ENCODE results near the gene ADGRF3.

DNA sequence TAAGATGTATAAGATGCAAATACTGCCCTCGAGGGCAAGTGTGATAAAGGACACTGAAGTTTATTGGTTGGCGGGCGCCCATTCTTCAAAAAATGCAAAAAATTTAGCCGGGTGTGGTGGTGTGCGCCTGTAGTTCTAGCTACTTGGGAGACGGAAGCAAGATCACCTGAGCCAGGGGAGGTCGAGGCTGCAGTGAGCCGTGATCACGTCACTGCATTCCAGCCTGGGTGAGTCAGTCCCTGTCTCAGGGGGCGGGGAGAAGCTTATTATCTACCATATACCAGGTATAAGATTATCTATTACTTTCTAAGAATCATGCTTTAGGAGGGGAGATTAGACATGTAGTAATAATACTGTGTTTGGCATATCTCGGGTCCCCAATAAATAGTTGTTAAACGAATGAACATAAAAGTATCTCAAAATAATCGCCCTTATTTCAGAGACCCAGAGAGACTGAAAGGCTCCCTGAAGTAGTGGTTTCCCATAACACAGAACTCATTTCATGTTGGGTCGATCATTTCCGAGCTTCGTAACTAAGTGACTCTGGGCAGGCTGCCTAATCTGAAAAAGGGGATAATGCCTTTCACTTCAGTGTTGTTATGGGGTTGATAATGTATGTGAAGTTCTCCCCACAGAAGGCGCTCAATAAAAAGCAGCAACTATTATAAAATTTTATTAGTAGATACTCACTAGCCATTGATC, 1.9 kb downstream of the ADGRF3 start:
- TF ChIP-seq, protein P1, sequence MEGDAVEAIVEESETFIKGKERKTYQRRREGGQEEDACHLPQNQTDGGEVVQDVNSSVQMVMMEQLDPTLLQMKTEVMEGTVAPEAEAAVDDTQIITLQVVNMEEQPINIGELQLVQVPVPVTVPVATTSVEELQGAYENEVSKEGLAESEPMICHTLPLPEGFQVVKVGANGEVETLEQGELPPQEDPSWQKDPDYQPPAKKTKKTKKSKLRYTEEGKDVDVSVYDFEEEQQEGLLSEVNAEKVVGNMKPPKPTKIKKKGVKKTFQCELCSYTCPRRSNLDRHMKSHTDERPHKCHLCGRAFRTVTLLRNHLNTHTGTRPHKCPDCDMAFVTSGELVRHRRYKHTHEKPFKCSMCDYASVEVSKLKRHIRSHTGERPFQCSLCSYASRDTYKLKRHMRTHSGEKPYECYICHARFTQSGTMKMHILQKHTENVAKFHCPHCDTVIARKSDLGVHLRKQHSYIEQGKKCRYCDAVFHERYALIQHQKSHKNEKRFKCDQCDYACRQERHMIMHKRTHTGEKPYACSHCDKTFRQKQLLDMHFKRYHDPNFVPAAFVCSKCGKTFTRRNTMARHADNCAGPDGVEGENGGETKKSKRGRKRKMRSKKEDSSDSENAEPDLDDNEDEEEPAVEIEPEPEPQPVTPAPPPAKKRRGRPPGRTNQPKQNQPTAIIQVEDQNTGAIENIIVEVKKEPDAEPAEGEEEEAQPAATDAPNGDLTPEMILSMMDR (IDR thresholded peaks at IDR 0.05): no peak
- TF ChIP-seq, protein P2, sequence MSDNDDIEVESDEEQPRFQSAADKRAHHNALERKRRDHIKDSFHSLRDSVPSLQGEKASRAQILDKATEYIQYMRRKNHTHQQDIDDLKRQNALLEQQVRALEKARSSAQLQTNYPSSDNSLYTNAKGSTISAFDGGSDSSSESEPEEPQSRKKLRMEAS (IDR thresholded peaks at IDR 0.05; ENCODE audit: low read depth): no peak
- TF ChIP-seq TAF1 (IDR thresholded peaks at IDR 0.05; ENCODE audit: borderline replicate concordance, low read depth, low read length): no peak
- TF ChIP-seq RFX5 (IDR thresholded peaks at IDR 0.05; ENCODE audit: low read length): no peak
- TF ChIP-seq, protein P3, sequence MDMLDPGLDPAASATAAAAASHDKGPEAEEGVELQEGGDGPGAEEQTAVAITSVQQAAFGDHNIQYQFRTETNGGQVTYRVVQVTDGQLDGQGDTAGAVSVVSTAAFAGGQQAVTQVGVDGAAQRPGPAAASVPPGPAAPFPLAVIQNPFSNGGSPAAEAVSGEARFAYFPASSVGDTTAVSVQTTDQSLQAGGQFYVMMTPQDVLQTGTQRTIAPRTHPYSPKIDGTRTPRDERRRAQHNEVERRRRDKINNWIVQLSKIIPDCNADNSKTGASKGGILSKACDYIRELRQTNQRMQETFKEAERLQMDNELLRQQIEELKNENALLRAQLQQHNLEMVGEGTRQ (IDR thresholded peaks at IDR 0.05; ENCODE audit: borderline replicate concordance, low read depth, low read length): no peak
- TF ChIP-seq, protein P4, sequence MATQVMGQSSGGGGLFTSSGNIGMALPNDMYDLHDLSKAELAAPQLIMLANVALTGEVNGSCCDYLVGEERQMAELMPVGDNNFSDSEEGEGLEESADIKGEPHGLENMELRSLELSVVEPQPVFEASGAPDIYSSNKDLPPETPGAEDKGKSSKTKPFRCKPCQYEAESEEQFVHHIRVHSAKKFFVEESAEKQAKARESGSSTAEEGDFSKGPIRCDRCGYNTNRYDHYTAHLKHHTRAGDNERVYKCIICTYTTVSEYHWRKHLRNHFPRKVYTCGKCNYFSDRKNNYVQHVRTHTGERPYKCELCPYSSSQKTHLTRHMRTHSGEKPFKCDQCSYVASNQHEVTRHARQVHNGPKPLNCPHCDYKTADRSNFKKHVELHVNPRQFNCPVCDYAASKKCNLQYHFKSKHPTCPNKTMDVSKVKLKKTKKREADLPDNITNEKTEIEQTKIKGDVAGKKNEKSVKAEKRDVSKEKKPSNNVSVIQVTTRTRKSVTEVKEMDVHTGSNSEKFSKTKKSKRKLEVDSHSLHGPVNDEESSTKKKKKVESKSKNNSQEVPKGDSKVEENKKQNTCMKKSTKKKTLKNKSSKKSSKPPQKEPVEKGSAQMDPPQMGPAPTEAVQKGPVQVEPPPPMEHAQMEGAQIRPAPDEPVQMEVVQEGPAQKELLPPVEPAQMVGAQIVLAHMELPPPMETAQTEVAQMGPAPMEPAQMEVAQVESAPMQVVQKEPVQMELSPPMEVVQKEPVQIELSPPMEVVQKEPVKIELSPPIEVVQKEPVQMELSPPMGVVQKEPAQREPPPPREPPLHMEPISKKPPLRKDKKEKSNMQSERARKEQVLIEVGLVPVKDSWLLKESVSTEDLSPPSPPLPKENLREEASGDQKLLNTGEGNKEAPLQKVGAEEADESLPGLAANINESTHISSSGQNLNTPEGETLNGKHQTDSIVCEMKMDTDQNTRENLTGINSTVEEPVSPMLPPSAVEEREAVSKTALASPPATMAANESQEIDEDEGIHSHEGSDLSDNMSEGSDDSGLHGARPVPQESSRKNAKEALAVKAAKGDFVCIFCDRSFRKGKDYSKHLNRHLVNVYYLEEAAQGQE (IDR thresholded peaks at IDR 0.05; ENCODE audit: low read depth, low read length): no peak
- no peak for TF ChIP-seq POLR2AphosphoS5 (IDR thresholded peaks at IDR 0.05; ENCODE audit: low read depth, low read length)
- TF ChIP-seq GATA2 (CRISPR knock-in tag; IDR thresholded peaks at IDR 0.05): no peak
- TF ChIP-seq, protein P5, sequence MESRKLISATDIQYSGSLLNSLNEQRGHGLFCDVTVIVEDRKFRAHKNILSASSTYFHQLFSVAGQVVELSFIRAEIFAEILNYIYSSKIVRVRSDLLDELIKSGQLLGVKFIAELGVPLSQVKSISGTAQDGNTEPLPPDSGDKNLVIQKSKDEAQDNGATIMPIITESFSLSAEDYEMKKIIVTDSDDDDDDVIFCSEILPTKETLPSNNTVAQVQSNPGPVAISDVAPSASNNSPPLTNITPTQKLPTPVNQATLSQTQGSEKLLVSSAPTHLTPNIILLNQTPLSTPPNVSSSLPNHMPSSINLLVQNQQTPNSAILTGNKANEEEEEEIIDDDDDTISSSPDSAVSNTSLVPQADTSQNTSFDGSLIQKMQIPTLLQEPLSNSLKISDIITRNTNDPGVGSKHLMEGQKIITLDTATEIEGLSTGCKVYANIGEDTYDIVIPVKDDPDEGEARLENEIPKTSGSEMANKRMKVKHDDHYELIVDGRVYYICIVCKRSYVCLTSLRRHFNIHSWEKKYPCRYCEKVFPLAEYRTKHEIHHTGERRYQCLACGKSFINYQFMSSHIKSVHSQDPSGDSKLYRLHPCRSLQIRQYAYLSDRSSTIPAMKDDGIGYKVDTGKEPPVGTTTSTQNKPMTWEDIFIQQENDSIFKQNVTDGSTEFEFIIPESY (IDR thresholded peaks at IDR 0.05; ENCODE audit: borderline replicate concordance, low read depth): no peak
- no peak for TF ChIP-seq CHD2 (IDR thresholded peaks at IDR 0.05; ENCODE audit: low read length, partially characterized antibody)
- no peak for TF ChIP-seq SMC3 (IDR thresholded peaks at IDR 0.05; ENCODE audit: low read depth, low read length)
- TF ChIP-seq EP300 (IDR thresholded peaks at IDR 0.05; ENCODE audit: borderline replicate concordance in 1 of 2, low read depth in 1 of 2, low read length in 1 of 2): no peak

Data from SK-N-SH (cell line).